ENCODE measurements around the gene SLC25A38. TPM values are rescaled to one million over a fixed set of nuclear protein-coding genes. Genes with fewer than 3 reads are reported as not detected.
A peak's percentile ranks its signal among the peaks of the same experiment; 100 is the strongest.

SLC25A38 gene
- total RNA-seq, 1 donor from 2014 or later, result 21.2 TPM

GRCh38 chr3:39407773-39408492, 24.8 kb downstream of the SLC25A38 start:
- peak overlapping the region; percentile 97 for H3K4me3 Mint-ChIP-seq (ENCODE audit: unreplicated experiment)
- TF ChIP-seq CTCF (IDR thresholded peaks at IDR 0.05; ENCODE audit: unreplicated experiment), result no peak
- H3K36me3 Mint-ChIP-seq (ENCODE audit: low read depth, unreplicated experiment), result peaks cover 39% of the 10 kb centered on the region
- no peak for DNase-seq (ENCODE audit: low spot score)
- peaks cover 11% of the 10 kb centered on the region for H3K27me3 Mint-ChIP-seq (ENCODE audit: unreplicated experiment)
- H3K27ac Mint-ChIP-seq (ENCODE audit: unreplicated experiment), result peak overlapping the region; percentile 25
- H3K9me3 Mint-ChIP-seq (ENCODE audit: unreplicated experiment), result no peaks in the 10 kb centered on the region
- H3K4me1 Mint-ChIP-seq (ENCODE audit: unreplicated experiment), result peaks cover 27% of the 10 kb centered on the region

GRCh38 chr3:39408493-39409372, 25.6 kb downstream of the SLC25A38 start:
- Mint-ChIP-seq H3K36me3 (ENCODE audit: low read depth, unreplicated experiment) (peaks cover 45% of the 10 kb centered on the region), H3K4me1 (ENCODE audit: unreplicated experiment) (peaks cover 27% of the 10 kb centered on the region), H3K4me3 (ENCODE audit: unreplicated experiment) (no peak overlapping the region), H3K27ac (ENCODE audit: unreplicated experiment) (no peak overlapping the region), H3K9me3 (ENCODE audit: unreplicated experiment) (no peaks in the 10 kb centered on the region), H3K27me3 (ENCODE audit: unreplicated experiment) (peaks cover 11% of the 10 kb centered on the region)
- no peak for TF ChIP-seq CTCF (IDR thresholded peaks at IDR 0.05; ENCODE audit: unreplicated experiment)
- DNase-seq (ENCODE audit: low spot score), result no peak

- Mint-ChIP-seq H3K27me3 (ENCODE audit: unreplicated experiment) (peaks cover 11% of the 10 kb centered on the region), H3K36me3 (ENCODE audit: low read depth, unreplicated experiment) (peaks cover 50% of the 10 kb centered on the region), H3K9me3 (ENCODE audit: unreplicated experiment) (no peaks in the 10 kb centered on the region), H3K4me3 (ENCODE audit: unreplicated experiment) (peak overlapping the region; percentile 60), H3K27ac (ENCODE audit: unreplicated experiment) (no peak overlapping the region), H3K4me1 (ENCODE audit: unreplicated experiment) (peaks cover 21% of the 10 kb centered on the region)
- no peak for DNase-seq (ENCODE audit: low spot score)
- no peak for TF ChIP-seq CTCF (IDR thresholded peaks at IDR 0.05; ENCODE audit: unreplicated experiment)
Measured at GRCh38 chr3:39409514-39410136, 26.5 kb downstream of the SLC25A38 start.

GRCh38 chr3:39410893-39411292, 27.7 kb downstream of the SLC25A38 start:
- H3K27ac Mint-ChIP-seq (ENCODE audit: unreplicated experiment), result no peak overlapping the region
- H3K9me3 Mint-ChIP-seq (ENCODE audit: unreplicated experiment), result no peaks in the 10 kb centered on the region
- DNase-seq (ENCODE audit: low spot score), result no peak
- peaks cover 11% of the 10 kb centered on the region for H3K27me3 Mint-ChIP-seq (ENCODE audit: unreplicated experiment)
- peaks cover 53% of the 10 kb centered on the region for H3K36me3 Mint-ChIP-seq (ENCODE audit: low read depth, unreplicated experiment)
- TF ChIP-seq CTCF (IDR thresholded peaks at IDR 0.05; ENCODE audit: unreplicated experiment), result no peak
- peak overlapping the region; percentile 42 for H3K4me3 Mint-ChIP-seq (ENCODE audit: unreplicated experiment)
- peaks cover 21% of the 10 kb centered on the region for H3K4me1 Mint-ChIP-seq (ENCODE audit: unreplicated experiment)
